HG02610 (cell line): ENCODE data around the gene OCA2.
"Not testable (repeated sequence)": the region's sequence is repeated elsewhere in the genome, so short reads cannot be mapped to it uniquely, and the experiment has no call there.

ENCODE experiments used
- ATAC-seq: cut with Tn5 transposase; IDR thresholded peaks from one replicate; pipeline ENCODE4 v1.9.1; 2021; ENCODE audit warnings: mild to moderate bottlenecking, moderate library complexity; ENCODE audit not compliant: unreplicated experiment

OCA2 gene

GRCh38 chr15:27744641-27745040 lies 354.5 kb downstream of the OCA2 start:
- ATAC-seq, result no peak

DNA sequence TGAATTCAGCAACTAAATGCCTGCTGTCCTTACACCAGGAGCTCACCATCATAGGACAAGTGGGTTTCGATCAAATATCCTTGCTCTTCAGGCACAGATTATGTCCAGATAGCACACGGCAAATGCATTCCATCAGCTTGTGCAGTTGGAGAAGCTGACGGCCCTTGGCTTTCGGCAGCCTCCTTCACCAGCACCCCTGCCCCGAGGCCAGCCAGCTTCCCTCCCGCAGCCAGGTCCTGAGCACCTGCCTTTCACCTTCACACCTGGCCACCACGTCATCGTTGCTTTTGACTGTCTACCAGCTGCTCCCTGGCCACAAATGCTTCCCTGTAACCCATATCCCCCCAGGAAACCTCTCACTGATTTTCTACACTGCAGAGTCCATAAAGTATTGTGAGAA lies 355.5 kb downstream of the OCA2 start:
- no peak for ATAC-seq

- no peak for ATAC-seq
These were observed 356.2 kb downstream of the OCA2 start for GRCh38 chr15:27742751-27743477.

- ATAC-seq, result no peak
These were observed 357.8 kb downstream of the OCA2 start for GRCh38 chr15:27741226-27741860.

DNA sequence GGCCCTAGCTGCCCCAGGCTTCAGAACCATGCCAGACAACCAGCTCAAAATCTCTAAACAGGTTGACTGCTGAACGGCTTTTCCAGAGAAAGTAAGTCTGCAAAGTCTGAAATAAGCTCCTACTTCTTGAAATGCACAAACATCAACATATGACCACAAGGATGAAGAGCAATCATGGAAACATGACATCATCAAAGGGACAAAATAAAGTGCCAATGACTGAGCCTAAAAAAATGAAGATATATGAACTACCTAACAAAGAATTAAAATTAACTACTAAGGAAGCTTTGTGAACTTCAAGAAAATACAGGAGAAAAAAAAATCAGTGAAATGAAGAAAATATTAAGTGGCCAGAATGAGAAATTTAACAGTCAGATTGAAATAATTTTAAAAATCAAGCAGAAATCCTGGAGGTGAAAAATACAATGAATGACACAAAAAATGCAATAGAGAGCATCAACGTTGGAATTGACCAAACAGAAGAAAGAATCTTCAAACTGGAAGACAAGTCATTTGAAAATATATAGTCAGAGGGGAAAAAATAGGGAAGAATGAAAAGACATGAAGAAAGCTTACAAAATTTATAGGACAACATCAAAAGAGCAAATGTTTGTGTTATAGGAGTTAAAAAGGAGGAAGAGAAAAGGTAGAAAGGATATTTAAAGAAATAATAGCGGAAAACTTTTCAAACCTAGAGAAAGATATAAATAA lies 364.2 kb downstream of the OCA2 start:
- ATAC-seq, result no peak

DNA sequence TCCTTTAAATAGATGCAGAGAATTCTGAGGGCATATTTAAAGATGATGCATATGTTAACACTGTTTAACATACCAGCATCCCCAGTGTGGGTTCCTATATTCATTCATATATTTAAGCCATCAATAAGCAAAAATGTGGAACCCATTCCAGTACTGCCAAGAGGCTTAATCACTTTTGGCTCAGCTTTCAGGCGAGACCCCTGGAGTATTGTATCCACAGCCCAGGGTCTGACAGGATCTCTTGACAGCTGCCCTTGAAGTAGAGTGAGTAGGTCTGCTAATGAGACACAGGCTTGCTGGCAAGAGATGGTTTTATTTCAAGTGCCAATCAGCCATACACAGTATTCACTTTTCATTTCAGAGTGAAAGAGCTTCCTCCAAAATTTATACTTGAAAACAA lies 367.3 kb downstream of the OCA2 start:
- no peak for ATAC-seq

GRCh38 chr15:27730868-27731267 lies 368.2 kb downstream of the OCA2 start:
- no peak for ATAC-seq

GRCh38 chr15:27725731-27726130 lies 373.4 kb downstream of the OCA2 start:
- ATAC-seq, result no peak

DNA sequence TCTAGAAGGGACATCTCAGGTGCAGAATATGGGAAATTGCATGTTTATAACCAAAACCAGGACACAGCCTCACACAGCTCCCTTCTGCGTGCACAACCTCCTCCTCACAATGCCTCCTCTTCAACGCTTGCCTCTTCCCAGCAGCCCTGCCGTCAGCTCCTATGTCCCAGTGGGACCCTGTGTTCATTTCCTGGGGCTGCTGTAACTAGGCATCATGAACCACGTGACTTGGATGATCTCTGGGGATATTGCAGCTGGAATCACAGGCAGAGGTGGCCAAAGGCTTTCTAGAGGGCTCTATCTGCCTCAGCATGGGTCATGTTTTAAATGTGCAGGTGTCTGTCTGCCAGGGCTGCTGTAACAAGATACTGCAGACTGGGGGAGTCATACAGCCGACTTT lies 375.3 kb downstream of the OCA2 start:
- no peak for ATAC-seq

- ATAC-seq, result no peak
These were observed 377.0 kb downstream of the OCA2 start for GRCh38 chr15:27722102-27722501.

DNA sequence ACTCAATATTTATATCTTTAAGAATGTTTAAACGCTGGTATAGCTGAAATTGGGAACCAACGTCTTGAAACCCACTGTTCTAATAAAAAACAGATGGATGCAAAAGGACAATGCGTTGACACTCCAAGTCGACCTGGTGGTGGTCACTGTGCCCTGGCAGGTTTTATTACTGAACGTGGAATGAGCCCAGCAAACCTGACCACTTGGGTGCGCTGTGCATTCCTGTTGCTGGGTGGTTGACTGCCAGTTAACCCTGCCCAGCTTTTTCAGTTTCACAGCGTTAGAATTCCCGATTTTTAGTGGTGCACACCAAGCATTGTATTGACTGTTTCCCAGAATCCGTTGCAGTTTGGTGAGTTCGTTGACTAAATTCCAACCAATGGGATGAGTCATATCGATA lies 384.4 kb downstream of the OCA2 start:
- ATAC-seq, result no peak

GRCh38 chr15:27713850-27714249 lies 385.3 kb downstream of the OCA2 start:
- not testable (repeated sequence) for ATAC-seq

- ATAC-seq, result no peak
These were observed 391.9 kb downstream of the OCA2 start for GRCh38 chr15:27707257-27707656.

GRCh38 chr15:27706300-27706699 lies 392.8 kb downstream of the OCA2 start:
- ATAC-seq, result no peak

DNA sequence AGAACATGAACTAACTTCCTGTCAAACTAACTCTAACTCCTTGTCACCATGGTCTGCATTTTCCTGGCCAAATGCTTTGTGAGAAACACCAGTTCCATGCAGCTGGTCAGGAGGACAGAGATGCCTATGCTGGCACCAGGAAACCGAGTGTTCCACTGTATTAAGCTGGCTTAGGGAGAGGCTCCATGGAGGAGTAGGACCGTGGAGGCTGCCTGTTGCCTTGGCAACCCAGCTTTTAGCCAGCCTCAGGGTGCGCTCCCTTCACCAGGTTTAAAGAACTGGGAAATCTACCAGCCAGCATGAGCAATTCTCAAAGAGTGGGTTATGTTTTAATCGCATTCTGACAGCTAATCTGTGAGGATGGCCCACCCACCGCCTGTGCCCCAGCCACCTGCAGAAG lies 394.1 kb downstream of the OCA2 start:
- no peak for ATAC-seq
